ENCODE measurements around the gene BEGAIN. TPM values are rescaled to one million over a fixed set of nuclear protein-coding genes. Genes with fewer than 3 reads are reported as not detected.

The BEGAIN gene
- total and polyA plus RNA-seq, 9 of the 15 experiments (the other 6 are each of a cell fraction or from before 2014, with no cell fraction given): 0.07 to 0.68 (median 0.55) TPM; not detected in 3

GRCh38 chr14:100586403-100587085 is 673 bp downstream of the BEGAIN start (continued):
- no peak for TF ChIP-seq ZNF407 (IDR thresholded peaks at IDR 0.05; ENCODE audit: low read depth)
- TF ChIP-seq GATAD2B (IDR thresholded peaks at IDR 0.05; ENCODE audit: borderline replicate concordance): no peak
- no peak for TF ChIP-seq HNRNPUL1 (IDR thresholded peaks at IDR 0.05; ENCODE audit: low read length)
- no peak for TF ChIP-seq KDM4B (IDR thresholded peaks at IDR 0.05; ENCODE audit: borderline replicate concordance in 2 of 2, low read depth in 1 of 2)
- TF ChIP-seq ARHGAP35 (IDR thresholded peaks at IDR 0.05; ENCODE audit: partially characterized antibody): no peak
- TF ChIP-seq PHF8 (IDR thresholded peaks at IDR 0.05; ENCODE audit: borderline replicate concordance, low read length): peak; percentile 55; the same call in 1 of the 2 replicates
- peak; percentile 47 for TF ChIP-seq RBFOX2 (IDR thresholded peaks at IDR 0.05; ENCODE audit: low read depth, low read length)
- TF ChIP-seq E2F6 (IDR thresholded peaks at IDR 0.05; ENCODE audit: borderline replicate concordance in 1 of 2, extremely low read depth in 1 of 2, insufficient read depth in 1 of 2, insufficient read length in 1 of 2, low read depth in 1 of 2, low read length in 1 of 2, poor library complexity in 1 of 2, severe bottlenecking in 1 of 2): peak in 1 of 2 experiments; percentile 41
- TF ChIP-seq TARDBP (IDR thresholded peaks at IDR 0.05): no peak
- no peak for TF ChIP-seq ZNF274 (IDR thresholded peaks at IDR 0.05; ENCODE audit: borderline replicate concordance, low read depth, low read length)
- no peak for TF ChIP-seq ZNF584 (CRISPR knock-in tag; IDR thresholded peaks at IDR 0.05; ENCODE audit: low read depth)
- TF ChIP-seq MAX (CRISPR knock-in tag; IDR thresholded peaks at IDR 0.05): 0 out of 2 replicates have a peak, but pooled peaks have one; percentile 49

Data from K562 (cell line).